ENCODE results near the gene E2F6. TPM values are rescaled to one million over a fixed set of nuclear protein-coding genes. Genes with fewer than 3 reads are reported as not detected.

The E2F6 gene
- total RNA-seq, 1 donor from 2014 or later, result 19.4 TPM

DNA sequence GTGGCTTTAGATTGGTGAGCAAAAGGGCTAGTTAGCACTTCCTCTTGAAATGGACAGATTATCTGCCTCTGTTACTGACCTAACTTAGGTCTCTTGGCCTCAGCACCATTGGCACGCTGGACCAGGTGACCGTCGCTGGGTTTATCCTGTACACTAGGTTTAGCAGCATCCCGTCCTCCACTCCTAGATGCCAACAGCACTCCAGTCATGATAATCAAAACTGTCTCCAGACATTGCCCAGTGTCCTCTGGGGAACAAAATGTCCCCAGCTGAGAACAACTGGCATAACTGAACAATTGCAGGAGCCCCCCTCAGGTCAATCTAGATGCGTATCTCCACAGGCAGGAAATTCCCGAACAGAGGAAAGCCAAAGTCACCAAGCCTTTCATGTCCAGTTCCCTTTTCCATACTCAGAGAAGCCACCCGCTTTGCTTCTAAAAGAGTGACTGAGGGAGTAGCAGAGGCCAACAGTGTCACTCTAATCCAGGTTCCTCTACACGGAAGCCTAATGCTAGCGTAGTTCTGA is 27.3 kb downstream of the E2F6 start:
- Mint-ChIP-seq H3K9me3 (peaks cover 15% of the 10 kb centered on the region), H3K4me3 (no peak overlapping the region), H3K27me3 (no peaks in the 10 kb centered on the region), H3K27ac (no peak overlapping the region), H3K4me1 (ENCODE audit: unreplicated experiment) (no peaks in the 10 kb centered on the region), H3K36me3 (peaks cover 35% of the 10 kb centered on the region)
- DNase-seq (ENCODE audit: extremely low spot score, unreplicated experiment), result no peak
- TF ChIP-seq, protein P1, sequence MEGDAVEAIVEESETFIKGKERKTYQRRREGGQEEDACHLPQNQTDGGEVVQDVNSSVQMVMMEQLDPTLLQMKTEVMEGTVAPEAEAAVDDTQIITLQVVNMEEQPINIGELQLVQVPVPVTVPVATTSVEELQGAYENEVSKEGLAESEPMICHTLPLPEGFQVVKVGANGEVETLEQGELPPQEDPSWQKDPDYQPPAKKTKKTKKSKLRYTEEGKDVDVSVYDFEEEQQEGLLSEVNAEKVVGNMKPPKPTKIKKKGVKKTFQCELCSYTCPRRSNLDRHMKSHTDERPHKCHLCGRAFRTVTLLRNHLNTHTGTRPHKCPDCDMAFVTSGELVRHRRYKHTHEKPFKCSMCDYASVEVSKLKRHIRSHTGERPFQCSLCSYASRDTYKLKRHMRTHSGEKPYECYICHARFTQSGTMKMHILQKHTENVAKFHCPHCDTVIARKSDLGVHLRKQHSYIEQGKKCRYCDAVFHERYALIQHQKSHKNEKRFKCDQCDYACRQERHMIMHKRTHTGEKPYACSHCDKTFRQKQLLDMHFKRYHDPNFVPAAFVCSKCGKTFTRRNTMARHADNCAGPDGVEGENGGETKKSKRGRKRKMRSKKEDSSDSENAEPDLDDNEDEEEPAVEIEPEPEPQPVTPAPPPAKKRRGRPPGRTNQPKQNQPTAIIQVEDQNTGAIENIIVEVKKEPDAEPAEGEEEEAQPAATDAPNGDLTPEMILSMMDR (conservative IDR thresholded peaks at IDR 0.05), result no peak

DNA sequence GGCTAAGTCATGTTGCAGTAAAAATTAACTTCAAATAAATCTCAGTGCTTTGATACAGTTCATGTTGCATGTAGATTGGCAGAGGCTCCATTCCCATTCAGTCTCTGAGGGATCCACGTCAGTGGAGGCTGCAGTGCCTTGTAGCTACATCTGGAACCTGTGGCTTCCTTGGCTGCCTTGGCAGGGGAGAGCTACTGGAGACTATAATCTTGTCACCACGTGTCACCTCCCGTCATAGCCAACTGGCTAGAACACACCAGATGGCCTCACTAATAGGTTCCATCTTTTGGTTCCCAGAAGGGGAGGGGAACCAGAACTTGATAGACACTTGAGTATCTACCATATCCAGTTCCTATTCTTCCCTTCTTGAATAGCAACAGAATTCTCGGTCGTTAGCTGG is 28.4 kb downstream of the E2F6 start:
- Mint-ChIP-seq H3K36me3 (peaks cover 27% of the 10 kb centered on the region), H3K9me3 (peaks cover 10% of the 10 kb centered on the region), H3K4me3 (no peak overlapping the region), H3K27ac (no peak overlapping the region), H3K27me3 (no peaks in the 10 kb centered on the region), H3K4me1 (ENCODE audit: unreplicated experiment) (no peaks in the 10 kb centered on the region)
- TF ChIP-seq, protein P1 (conservative IDR thresholded peaks at IDR 0.05), result no peak
- DNase-seq (ENCODE audit: extremely low spot score, unreplicated experiment), result no peak

DNA sequence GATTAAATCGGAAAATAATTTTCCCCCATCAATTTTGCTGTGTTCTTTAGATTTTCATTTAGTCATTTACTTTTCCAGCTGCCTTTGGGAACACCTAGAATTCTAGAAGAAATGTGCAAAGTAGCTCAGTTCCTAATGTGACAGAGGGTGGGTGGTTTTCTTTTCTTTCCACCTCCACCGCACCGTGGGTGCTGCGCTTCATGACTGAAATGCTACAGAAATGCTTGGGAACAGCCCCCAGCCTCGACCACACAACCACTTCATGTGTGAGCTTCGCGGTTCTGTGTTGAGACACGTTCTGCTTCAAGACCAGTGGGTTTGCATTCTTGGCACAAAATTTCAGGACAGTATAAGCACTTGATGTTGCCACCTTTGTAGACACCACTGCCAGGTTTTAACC is 30.9 kb downstream of the E2F6 start:
- Mint-ChIP-seq H3K27me3 (no peaks in the 10 kb centered on the region), H3K4me3 (no peak overlapping the region), H3K27ac (no peak overlapping the region), H3K36me3 (peaks cover 16% of the 10 kb centered on the region), H3K4me1 (ENCODE audit: unreplicated experiment) (no peaks in the 10 kb centered on the region), H3K9me3 (peaks cover 8% of the 10 kb centered on the region)
- no peak for DNase-seq (ENCODE audit: extremely low spot score, unreplicated experiment)
- TF ChIP-seq, protein P1 (conservative IDR thresholded peaks at IDR 0.05), result no peak

DNA sequence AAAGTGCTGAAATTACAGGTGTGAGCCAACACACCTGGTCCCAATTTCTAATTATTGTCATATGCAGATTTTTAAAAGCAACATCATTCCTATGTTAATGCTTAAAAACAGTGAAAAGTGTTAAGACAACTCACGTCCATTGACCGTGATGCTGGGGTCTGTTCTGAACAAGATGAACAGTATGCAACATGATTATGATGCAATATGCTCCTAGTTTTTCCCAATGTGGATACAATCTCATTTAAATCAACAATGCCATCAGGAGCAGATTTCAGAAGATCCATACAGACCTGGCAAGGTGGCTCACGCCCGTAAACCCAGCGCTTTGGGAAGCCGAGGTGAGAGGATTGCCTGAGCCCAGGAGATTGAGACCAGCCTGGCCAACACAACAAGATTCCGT is 31.5 kb downstream of the E2F6 start:
- Mint-ChIP-seq H3K27ac (no peak overlapping the region), H3K4me3 (no peak overlapping the region), H3K36me3 (peaks cover 13% of the 10 kb centered on the region), H3K9me3 (peaks cover 5% of the 10 kb centered on the region), H3K4me1 (ENCODE audit: unreplicated experiment) (no peaks in the 10 kb centered on the region), H3K27me3 (no peaks in the 10 kb centered on the region)
- TF ChIP-seq, protein P1 (conservative IDR thresholded peaks at IDR 0.05), result no peak
- no peak for DNase-seq (ENCODE audit: extremely low spot score, unreplicated experiment)

DNA sequence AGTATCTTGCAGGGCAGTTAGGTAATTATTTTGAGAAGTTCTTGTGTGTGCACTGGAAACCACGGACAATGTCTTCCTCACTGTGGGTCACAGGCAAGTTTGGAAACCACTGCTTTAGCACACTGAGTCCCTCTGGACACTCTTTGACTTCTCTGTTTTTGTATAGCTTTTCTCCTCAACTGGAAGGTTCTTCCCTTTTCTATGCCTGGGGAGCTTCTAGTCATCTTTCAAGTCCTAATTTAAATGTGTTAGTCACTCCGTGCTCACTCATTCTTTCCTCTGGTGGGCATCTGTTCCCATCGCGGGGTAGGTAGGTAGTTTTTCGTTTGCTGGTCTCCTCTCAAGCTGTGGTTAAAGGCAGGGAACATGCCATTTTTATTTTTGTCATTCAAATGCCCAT is 32.1 kb downstream of the E2F6 start:
- H3K27ac Mint-ChIP-seq, result no peak overlapping the region
- H3K9me3 Mint-ChIP-seq, result peaks cover 5% of the 10 kb centered on the region
- no peak for DNase-seq (ENCODE audit: extremely low spot score, unreplicated experiment)
- peaks cover 13% of the 10 kb centered on the region for H3K36me3 Mint-ChIP-seq
- H3K27me3 Mint-ChIP-seq, result no peaks in the 10 kb centered on the region
- TF ChIP-seq, protein P1 (conservative IDR thresholded peaks at IDR 0.05), result no peak
- no peak overlapping the region for H3K4me3 Mint-ChIP-seq
- H3K4me1 Mint-ChIP-seq (ENCODE audit: unreplicated experiment), result no peaks in the 10 kb centered on the region

DNA sequence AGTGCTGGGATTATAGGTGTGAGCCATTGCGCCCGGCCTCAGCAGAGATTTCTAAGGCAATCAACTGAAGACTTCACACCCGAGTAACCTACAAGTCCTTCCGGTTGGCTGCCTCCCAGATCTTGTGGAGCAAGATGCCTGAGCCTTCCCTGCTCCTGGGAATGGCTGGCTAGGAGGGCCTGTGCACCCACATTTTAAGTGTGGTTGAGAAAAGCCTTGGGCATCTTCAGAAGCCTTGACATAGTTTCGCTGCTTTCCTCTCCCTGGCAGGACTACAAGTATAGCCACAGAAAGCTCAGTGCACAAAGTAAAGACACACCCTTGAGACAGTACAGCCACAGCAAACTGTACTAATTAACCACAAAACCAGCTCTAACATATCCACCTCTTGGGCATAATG is 35.2 kb downstream of the E2F6 start:
- no peak for DNase-seq (ENCODE audit: extremely low spot score, unreplicated experiment)
- no peaks in the 10 kb centered on the region for H3K4me1 Mint-ChIP-seq (ENCODE audit: unreplicated experiment)
- no peaks in the 10 kb centered on the region for H3K27me3 Mint-ChIP-seq
- TF ChIP-seq, protein P1 (conservative IDR thresholded peaks at IDR 0.05), result no peak
- peaks cover 3% of the 10 kb centered on the region for H3K36me3 Mint-ChIP-seq
- no peak overlapping the region for H3K4me3 Mint-ChIP-seq
- no peak overlapping the region for H3K27ac Mint-ChIP-seq
- peaks cover 5% of the 10 kb centered on the region for H3K9me3 Mint-ChIP-seq

Data from type B pancreatic cell (in vitro differentiated cells).